Cortex of kidney (tissue), 1 donor: ENCODE measurements around the gene SBNO2.

Experiments
- DNase-seq: peaks from one replicate; lab custom pipeline; 2025; lab: John Stamatoyannopoulos, UW

Gene SBNO2

GRCh38 chr19:1105873-1106840 is 67.9 kb downstream of the SBNO2 start:
- no peak for DNase-seq

- no peak for DNase-seq
These were observed 68.8 kb downstream of the SBNO2 start for GRCh38 chr19:1105008-1105872.

GRCh38 chr19:1104311-1105007 is 69.6 kb downstream of the SBNO2 start:
- no peak for DNase-seq

GRCh38 chr19:1103708-1104310 is 70.3 kb downstream of the SBNO2 start, which contains the start of gene GPX4:
Gene GPX4 (plus strand): TSS chr19:1103994. CDS start chr19:1104044, 50 bp downstream.
- DNase-seq = no peak

GRCh38 chr19:1103132-1103707 is 70.8 kb downstream of the SBNO2 start:
- DNase-seq = no peak

GRCh38 chr19:1102407-1103131 is 71.5 kb downstream of the SBNO2 start:
- no peak for DNase-seq

GRCh38 chr19:1101337-1101698 is 72.8 kb downstream of the SBNO2 start:
- DNase-seq = no peak

- DNase-seq = no peak
These were observed 75.7 kb downstream of the SBNO2 start for GRCh38 chr19:1098177-1099051.

GRCh38 chr19:1097810-1098176 is 76.3 kb downstream of the SBNO2 start:
- no peak for DNase-seq

- DNase-seq = peak; percentile 96
These were observed 78.9 kb downstream of the SBNO2 start, which contains the start of gene POLR2E for GRCh38 chr19:1094978-1095701. Gene POLR2E (minus strand): TSS chr19:1095375. CDS start chr19:1095315, 60 bp downstream.

GRCh38 chr19:1094655-1094977 is 79.5 kb downstream of the SBNO2 start:
- no peak for DNase-seq

- DNase-seq = no peak
These were observed 80.1 kb downstream of the SBNO2 start for GRCh38 chr19:1093811-1094553.

- DNase-seq = no peak
These were observed 80.7 kb downstream of the SBNO2 start for GRCh38 chr19:1093330-1093729.

- DNase-seq = no peak
These were observed 82.4 kb downstream of the SBNO2 start for GRCh38 chr19:1091544-1092175.

GRCh38 chr19:1090731-1091543 is 83.1 kb downstream of the SBNO2 start:
- DNase-seq = no peak

- no peak for DNase-seq
These were observed 84.2 kb downstream of the SBNO2 start for GRCh38 chr19:1089891-1090290.
